NCI-H345 treated with DMSO at 0.1 percent for 48 hours (cell line): Measurements from ENCODE around the gene TRANK1.
"Not testable (repeated sequence)": the region's sequence is repeated elsewhere in the genome, so short reads cannot be mapped to it uniquely, and the experiment has no call there.

Experiments
- DNase-seq: peaks from one replicate; lab custom pipeline; 2025; ENCODE audit not compliant: unreplicated experiment; lab: John Stamatoyannopoulos, UW

The TRANK1 gene

DNA sequence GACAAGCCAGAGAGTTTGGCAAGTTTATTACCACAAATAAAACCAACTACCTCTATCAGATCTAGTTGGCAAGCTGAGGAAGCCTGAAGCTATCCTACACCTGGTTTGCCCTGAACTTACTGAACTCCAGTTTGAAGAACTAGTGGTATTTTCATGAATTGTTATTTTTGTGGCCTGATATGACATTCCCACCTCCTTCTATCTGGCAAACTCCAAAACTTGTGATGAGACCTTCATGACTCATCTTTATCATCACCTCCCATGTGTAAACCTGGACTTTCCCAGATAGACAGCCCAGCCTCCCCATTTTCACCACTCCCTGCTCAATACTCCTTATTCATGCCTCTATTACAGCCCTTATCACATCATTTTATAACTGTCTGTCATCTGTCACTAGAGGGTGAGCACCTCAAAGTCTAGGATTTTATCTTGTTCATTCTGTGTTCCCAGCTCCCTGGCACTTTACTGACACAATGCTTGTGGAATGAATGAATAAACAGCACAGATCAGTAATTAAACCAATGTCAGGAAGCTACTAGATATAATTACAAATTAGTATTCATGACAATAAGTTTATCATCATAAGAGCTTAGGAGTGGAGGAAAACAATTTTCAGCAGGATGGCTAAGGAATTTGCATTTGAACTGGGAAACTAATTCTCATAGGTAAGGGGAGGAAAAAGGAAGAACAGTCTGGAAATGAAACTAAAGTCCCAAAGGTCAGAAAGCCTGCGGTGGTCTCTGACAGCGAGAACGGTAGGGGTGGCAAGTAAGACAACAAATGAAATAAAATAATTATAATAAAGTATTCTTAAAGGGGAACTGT lies 13.2 kb upstream of the TRANK1 start:
- DNase-seq = no peak

DNA sequence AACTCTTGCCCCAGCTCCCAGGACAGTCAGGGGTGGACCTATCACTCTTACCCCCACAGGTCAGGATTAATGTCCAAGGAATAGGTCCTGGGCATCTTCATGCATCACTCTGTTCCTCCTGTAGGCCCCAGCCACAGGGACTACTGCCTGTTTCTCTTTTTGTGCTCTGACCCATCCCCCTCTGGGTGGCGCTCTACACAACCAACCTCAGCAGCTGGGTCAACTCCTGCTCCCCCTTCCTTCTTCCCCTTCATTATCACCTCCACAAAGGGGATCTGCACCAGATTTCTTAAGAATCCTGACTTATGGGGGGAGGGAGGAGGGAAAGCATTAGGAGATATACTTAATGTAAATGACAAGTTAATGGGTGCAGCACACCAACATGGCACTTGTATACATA lies 12.2 kb upstream of the TRANK1 start:
- DNase-seq = no peak

DNA sequence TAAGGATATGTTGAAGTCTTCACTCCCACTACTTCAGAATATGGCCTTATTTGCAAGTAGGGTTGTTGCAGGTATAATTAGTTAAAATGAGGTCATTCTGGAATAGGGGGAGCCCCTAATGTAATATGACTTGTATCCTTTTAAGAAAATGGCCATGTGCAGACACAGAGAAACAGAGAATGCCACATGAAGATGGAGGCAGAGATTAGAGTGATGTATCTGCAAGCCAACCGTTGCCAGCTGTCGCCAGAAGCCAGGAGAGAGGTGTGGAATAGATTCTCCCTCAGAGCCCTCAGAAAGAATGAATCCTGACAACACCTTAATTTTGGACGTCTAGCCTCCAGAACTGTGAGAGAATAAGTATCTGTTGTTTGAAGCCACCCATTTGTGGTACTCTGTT lies 11.3 kb upstream of the TRANK1 start:
- no peak for DNase-seq

DNA sequence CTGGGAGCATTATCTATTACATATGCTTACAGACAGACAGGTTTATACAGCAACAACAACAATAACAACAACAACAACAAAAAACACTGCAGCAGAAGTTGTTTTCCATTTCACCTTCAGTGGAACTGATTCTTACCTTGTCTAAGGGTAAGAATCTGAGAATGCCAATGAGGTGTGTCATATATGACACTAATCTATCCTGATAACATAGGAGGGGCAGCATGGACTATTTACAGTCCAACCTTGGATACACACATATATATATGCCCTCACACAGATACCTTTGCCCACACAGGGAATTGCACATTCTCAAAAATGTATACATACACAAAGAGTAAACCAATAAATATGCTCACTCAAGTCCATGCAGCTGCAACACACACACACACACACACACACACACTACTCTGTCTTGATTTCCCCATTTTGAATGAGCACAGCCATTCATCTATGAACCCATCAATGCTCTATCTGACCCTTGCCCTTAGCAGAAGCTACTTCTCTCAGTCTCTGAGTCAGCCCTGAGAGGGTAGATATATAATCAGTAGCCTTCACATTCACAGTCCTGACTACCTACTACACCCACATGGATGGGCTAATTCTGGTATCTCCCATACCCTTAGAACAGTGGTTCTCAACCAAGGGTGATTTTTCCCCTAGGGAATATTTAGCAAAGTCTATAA lies 9.7 kb upstream of the TRANK1 start:
- no peak for DNase-seq

DNA sequence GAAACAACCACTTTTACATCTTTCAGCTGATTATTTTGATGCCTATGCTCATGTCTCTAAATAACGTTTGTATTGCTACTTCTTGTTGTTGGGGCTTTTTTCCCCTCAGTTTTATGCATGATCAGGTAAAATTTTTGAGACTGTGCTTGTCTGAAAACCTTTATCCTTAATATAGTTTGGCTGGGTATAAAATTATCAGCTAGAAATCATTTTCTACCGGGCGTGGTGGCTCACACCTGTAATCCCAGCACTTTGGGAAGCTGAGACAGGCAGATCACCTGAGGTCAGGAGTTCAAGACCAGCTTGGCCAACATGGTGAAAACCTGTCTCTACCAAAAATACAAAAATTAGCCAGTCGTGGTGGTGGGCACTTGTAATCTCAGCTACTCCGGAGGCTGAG lies 3.0 kb upstream of the TRANK1 start:
- not testable (repeated sequence) for DNase-seq

DNA sequence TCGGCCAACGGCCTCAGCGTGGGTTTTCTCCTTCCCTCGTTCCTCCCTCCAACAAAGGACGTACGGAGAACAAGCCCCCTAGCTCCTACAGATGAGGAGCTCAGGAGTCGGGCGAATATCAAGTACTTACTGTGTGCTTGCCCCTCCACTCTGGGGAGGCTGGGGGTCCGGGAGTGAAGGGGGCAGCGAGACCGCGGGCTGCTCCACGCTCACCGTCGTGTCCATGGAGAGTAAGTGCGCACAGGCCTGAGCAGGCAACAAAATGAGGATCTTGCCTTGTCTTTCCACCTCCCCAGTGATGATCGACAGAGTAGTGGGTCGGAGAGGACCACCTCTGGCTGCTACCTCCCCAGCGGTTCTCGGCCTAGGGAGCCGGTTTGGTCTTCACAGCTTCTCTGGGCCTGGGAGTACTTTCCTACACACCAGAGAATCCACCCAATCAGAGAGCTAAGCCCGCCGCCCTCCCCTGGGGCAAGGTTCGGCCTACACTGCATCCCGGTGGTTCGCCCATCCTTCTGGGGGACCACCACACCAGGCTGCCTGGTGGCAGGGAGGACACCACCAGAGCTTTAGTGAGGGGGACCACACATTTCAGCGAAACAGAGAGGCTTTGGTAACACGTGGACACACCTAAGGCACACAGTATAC lies 603 bp upstream of the TRANK1 start:
- no peak for DNase-seq

DNA sequence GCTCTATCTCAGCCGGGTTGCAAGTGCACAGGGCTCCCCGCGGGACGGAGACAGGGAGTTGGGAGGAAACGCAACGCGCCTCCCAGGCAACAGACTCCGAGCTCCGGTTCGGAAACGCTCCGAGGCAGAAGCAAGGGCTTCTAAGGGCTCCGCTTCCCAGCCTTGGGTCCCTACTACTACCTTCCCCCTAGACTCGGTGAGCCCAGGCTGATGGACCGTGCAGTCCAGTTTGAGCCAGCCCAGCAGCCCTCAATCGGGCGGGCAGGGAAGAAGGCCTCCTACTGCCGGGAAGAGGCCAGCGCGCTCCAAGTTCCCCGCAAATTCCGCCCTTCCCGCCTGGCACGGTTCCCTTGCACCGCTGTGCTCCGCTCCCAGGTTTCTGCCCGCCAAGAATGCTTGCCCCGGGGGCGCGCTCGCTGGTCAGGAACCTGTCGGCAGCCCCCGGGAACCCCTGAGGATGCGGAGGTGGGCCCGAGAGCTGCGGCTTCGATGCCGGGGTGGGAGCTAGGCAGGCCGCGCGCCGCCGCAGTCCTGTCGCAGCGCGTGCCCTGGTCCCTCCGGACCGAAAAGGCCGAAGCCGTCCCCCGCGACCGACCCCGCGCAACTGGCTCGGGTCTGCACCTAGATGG lies 728 bp downstream of the TRANK1 start:
- peak; percentile 25 for DNase-seq

DNA sequence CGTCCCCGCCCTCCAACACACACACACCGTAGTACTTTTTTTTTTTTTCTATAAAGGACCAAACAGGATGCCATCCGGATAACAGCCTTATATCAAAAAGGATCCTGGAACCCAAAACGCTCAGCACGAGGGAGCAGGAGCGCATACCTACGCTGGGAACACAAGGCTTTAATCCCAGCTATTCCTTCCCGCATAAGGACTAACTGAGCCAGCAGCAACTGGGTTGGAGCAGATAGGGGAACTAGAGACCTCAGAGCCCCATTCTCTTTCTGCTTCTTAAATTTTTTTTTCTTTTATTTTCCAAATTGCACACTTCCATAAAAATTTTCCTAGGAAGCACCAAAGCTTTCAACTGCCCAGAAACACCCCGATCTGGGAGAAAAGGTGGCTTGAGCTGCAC lies 1.3 kb downstream of the TRANK1 start:
- no peak for DNase-seq

DNA sequence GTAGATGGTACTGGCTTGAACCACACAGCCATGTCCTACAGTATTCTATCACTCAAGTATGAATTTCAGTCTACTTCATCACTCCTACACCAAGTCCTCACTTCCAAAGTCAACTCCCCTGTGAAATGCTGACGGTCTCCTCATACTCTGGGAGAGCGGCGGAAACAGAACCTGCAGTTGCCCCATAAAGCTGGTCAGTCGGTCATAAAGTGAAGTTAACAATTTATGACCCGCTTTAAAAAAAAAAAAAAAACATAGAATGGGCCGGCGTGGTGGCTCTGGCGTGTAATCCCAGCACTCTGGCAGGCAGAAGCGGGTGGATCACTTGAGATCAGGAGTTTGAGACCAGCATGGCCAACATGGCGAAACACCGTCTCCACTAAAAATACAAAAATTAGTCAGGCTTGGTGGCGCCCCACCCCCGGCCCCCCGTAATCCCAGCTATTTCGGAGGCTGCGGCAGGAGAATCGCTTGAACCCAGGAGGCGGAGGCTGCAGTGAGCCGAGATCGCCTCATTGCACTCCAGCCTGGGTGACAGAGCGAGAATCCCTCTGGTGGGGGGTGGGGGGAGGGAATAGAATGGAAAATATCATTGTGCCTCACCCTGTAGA lies 2.1 kb downstream of the TRANK1 start:
- no peak for DNase-seq

DNA sequence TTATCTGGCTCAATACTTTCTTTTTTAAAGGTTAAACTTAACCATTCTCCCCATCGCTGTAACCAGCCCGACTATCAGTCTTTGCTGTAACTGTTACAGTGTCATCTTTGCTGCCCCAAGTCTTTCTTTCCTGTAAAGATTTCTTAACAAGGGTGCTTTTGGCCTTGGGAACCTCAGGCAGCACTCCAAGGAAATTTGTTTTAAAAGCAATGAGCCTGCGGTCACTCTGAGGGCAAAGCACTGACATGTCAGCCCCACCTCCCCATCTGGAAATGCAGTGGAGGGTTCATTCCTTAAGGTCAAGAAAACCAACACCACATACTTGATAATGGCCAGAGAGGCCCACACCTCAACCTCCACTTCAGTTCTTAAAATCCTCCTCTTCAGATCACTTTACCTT lies 3.2 kb downstream of the TRANK1 start:
- DNase-seq = no peak

DNA sequence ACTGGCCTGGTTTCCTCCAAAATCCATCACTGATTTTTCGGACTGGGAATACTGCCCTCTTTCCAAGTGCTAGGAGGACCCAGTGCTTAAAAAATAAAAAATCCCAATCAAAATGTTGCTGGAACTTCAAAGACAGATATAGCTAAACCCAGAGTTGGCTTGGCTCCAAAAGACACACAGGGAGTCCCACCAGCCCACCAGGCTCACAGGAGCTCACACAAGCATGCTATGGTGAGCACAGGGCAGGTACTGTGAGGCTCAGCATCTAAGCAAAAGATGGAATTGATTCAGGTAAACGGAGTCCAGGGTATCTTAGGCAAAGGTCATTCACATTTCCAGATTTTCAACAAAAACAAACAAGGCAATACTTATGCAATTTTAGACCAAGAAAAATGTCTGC lies 3.7 kb downstream of the TRANK1 start:
- no peak for DNase-seq

DNA sequence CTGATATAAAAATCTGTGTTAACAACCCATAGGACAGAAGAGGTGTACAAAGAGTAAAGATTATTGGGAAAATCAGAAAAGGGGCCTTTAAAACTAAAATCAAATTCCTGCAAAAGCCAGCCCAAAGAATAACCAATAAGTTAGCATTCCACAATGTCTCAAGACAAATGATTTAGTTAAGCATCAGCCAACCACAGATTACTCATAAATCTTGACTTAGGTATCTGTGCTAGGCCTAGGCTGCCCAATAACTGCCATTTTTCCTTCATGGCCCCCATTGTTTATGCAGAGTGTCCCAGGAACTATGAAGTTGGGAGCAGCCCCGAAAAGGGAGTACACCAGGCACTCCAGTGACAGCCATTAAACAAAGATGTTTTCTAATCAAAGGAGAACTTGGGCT lies 7.4 kb downstream of the TRANK1 start:
- DNase-seq = no peak

DNA sequence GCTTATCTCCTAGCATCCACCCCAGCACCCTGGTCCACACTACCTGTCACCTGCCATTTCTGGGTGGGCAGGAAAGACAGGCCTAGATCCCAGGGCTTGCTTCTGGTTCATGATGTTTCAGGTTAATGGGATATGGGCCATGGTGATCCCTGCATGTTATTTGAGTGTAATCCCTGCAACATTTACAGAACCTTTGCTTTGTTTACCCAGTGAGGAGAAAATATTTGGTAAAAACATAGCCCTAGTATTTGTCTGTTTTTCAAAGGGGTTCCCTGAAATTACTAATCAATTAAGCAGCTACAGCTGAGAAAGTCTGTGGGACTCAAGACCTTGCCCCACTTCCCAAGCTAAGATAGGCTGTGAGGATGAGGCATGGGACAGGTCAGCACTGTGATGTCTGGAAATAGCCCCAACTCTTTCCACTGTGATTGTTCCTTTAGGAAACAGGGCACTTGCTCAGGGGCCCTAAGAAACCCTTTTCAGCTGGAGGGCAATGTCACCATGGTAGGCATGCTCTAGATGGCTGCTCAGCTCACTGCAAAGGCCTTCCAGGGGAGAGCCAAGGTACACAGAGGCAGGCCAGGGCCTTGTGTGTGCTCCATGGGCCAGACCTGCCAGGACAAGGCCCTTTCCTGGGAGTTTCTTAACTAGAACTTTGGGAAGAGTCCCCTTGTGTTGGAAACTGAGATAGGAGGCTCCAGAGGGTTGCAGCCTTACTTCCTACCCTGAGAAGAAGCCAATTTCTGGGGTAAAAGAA lies 11.1 kb downstream of the TRANK1 start:
- no peak for DNase-seq

DNA sequence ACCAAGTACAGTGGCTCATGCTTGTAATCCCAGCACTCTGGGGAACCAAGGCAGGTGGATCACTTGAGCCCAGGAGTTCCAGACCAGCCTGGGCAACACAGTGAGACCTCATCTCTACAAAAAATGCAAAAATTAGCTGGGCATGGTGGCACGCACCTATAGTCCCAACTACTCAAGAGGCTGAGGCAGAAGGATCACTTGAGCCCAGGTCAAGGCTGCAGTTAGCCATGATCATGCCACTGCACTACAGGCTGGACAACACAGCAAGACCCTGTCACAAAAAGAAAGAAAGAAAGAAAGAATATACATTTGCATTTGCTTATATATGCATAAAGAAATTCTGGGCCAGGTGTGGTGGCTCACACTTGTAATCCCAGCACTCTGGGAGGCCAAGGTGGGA lies 13.4 kb downstream of the TRANK1 start:
- not testable (repeated sequence) for DNase-seq

DNA sequence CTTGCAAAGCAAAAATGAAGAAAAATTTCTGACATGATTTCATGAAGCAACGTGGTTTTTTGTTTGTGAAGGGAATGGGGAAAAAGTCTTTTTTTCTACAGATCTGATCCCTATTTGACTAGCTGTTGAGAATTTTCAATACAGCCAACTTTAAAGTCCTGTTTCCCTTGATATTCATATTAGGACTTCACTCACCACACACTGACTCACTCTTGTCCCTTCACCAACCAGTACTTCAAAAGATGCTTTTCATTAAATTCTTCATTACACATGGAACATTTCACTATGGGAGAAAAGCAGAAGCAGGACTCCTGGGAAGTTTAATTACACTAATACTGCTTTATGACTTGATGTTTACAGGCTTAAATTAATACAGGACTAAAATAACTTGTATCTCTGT lies 16.6 kb downstream of the TRANK1 start:
- DNase-seq = no peak

DNA sequence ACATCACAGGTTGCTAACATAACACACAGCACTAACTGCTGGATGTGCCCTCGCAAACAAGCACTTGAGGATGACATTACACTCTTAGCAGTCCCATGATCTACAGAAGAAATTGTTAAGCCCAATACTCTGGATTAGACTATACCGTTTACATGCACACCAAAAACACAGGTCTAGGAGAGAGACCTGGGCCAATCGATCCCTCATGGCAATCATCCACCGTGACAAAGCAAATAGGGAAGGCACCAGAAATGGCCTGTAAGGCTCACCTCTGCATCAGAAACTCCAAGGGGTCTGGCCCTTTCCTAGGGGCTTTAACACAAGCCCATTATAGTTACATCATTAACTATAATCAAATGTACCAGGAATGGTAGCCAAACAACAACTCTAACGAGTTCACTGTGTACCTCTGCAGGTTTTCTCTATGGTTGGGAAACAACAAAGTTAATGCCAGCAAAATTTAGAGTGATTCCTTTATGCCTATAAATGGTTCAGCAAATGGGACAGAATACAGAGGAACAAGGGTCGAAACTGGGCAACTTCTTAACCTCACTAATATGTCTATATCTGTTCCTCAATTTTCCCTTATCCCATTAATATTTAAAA lies 18.5 kb downstream of the TRANK1 start:
- DNase-seq = no peak

DNA sequence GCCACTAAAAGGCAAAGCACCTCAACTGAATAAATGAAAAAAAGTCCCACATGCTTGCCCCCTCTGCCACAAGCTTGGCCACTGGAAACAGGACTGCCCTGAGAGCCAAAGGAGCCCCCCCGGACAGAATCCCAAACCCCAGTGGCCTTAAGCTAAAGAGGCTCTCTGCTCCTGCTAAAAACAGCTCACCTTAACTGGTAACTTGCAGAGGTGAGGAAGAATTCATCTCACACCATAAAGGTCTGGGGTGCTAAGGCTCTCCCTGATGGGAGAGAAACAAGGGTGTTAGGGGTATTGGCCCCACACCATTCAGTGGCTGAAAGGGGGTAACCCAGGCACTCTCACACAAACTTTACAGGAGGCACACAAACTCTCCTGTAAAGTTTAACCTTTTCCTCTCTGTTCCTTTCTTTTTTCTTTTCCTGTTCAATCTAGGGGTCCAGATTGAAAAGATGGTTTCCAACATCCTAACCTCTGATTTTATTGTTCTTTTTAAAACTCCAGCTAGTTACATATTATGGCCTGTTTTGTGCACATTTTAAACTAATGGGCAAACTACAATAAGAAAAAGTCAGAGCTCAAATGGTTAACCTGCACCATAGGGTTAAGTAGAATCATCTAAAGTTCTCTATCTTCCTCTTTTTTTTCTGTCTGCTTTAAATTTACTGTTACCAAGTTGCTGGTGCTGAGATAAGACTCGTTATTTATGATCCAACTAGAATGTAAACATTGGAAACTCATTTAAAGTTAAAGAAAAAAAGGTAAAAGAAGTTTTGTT lies 19.9 kb downstream of the TRANK1 start:
- DNase-seq = no peak

DNA sequence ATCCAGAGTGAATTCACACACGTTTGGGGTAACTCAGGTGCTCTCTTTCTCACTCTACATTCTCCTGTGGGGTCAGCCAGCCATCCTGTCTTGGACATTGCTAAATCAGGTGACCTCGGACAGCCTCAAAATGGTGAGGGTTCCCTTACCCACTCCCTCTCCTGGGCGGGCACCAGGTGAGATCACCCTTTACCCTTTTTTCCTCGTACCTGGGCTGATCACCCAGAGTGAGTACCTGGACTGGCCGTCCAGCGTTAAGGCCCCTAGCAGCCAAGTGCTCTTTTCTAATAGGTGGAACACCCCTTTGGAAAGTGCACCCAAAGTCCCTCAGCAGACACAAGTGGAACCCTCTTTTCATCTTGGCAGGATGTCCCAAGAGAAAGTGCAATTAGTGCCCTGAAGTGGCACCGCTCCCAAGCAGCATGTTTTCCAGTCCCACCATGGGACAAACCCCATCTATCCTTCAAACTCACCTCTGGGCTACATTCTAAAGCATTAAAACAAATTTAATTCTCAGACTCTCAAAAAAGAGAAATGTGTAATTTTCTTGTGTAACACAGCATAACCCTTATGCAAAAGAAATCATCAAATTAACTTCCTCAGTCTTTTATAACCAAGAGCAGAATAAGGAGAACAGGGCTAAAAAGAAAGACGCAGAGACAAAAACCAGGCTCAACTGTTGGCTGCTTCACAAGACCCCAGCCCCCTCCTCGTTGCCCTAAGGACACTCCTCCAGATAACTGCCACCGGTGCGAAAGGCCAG lies 20.7 kb downstream of the TRANK1 start:
- no peak for DNase-seq

DNA sequence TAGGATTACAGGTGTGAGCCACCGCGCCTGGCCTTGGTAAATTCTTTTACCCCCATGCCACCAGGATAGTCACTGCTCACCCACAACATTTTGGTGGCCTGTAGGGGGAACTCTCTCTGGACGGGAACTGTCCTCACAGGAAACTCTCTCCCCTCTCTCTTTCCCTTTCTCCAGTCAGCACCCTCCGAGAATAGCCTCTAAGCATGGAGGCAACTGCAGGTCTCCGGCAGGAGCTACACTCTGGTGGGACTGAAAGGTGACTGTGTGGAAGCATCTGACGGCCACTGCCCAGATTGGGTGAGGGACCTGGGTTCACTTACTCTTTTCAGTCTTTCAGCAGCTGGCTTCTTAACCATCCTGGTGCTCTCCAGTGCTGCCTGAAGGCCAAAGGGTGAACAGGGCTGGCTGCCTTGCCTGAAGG lies 21.3 kb downstream of the TRANK1 start:
- no peak for DNase-seq
